ENCODE results near the gene MT2A.

MT2A gene

GRCh38 chr16:56623637-56624036, 15.3 kb downstream of the MT2A start:
- ChIA-PET CTCF (interaction anchor here (0.8 to 1.9 kb wide), 7 partner anchors 9 to 79 kb away, joined by 3 to 4 read pairs (median 3); no protein-coding TSS in a partner anchor), POLR2A (interaction anchor here (0.5 kb wide), 1 partner anchor 210 kb away, joined by 5 read pairs; no protein-coding TSS in a partner anchor)
- no peak for DNase-seq (ENCODE audit: extremely low spot score)
- TF ChIP-seq, protein P1, sequence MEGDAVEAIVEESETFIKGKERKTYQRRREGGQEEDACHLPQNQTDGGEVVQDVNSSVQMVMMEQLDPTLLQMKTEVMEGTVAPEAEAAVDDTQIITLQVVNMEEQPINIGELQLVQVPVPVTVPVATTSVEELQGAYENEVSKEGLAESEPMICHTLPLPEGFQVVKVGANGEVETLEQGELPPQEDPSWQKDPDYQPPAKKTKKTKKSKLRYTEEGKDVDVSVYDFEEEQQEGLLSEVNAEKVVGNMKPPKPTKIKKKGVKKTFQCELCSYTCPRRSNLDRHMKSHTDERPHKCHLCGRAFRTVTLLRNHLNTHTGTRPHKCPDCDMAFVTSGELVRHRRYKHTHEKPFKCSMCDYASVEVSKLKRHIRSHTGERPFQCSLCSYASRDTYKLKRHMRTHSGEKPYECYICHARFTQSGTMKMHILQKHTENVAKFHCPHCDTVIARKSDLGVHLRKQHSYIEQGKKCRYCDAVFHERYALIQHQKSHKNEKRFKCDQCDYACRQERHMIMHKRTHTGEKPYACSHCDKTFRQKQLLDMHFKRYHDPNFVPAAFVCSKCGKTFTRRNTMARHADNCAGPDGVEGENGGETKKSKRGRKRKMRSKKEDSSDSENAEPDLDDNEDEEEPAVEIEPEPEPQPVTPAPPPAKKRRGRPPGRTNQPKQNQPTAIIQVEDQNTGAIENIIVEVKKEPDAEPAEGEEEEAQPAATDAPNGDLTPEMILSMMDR (IDR thresholded peaks at IDR 0.05; ENCODE audit: control extremely low read depth, extremely low read depth, low read depth, missing control alignments): no peak

DNA sequence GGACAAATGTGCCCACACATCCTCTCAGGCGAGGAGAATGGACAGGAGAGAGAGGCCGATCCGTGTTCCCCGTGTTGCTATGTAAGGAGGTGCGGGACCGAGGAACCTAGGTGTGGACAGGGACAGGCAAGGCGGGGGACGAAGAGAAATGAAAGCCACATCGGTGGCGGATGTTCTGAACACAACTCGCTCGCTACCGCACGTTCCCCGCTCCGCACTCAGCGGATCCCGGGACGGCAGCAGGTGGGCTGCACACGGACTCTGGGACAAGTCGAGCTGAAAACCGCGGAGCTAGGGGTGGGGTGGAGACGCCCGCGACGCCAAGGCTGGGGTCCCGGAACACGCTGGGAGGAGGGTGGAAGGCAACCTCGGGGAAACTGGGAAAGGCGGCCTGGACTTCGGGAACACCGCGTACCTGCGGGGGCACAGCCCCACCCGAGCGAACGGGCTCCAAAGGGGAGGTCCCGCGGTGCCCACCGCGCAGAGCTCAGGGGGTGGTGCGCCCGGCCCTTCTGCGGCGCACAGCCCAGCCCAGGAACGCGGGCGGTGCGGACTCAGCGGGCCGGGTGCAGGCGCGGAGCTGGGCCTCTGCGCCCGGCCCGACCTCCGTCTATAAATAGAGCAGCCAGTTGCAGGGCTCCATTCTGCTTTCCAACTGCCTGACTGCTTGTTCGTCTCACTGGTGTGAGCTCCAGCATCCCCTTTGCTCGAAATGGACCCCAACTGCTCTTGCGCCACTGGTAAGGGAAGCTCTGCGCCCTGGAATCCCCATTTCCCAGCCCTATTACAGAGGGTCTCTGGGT, 17.0 kb downstream of the MT2A start, which contains the start of gene MT1E:
Gene MT1E (plus strand): TSS at position 642 of the 803 bp plus-strand sequence. CDS start 71 bp downstream, at position 713.
- ChIA-PET POLR2A (interaction anchor here (0.6 kb wide), 1 partner anchor 9 kb away, joined by 3 read pairs; no protein-coding TSS in a partner anchor), CTCF (interaction anchor here (1.2 to 1.5 kb wide), 4 partner anchors 8 to 77 kb away, joined by 3 to 4 read pairs (median 4); no protein-coding TSS in a partner anchor)
- TF ChIP-seq, protein P1 (IDR thresholded peaks at IDR 0.05; ENCODE audit: control extremely low read depth, extremely low read depth, low read depth, missing control alignments): no peak
- no peak for DNase-seq (ENCODE audit: extremely low spot score)

DNA sequence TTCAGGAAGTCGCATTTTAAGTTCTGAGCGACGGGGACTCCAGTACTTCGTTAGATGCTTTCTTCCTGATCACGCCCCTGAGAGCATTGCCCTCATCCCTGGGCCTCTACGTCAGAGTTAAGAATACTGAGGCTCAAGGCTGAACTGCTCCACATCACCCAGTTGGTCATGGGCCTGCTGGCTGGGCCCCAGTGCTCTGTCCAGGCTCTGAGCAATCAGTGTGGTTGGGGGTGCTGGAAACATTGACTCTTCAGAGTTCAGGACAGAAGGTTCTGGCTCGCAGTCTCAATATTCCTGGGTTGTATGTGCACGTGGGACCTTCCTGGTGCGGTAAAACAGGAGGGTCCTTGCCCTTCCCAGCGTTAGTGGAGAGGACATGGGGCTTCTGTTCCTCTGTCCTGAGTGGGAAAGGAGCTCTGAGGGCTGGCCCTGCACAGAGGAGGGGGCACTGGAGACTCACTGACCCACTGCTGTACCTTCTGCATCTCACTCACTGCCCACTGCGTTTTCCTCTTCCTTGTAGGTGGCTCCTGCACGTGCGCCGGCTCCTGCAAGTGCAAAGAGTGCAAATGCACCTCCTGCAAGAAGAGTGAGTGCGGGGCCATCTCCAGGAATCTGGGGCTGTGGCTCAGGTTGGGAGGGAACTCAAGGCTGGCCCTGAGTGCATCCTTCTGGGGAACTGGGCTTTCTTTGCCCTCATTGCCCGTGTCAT, 17.7 kb downstream of the MT2A start:
- TF ChIP-seq, protein P1 (IDR thresholded peaks at IDR 0.05; ENCODE audit: control extremely low read depth, extremely low read depth, low read depth, missing control alignments): no peak
- ChIA-PET POLR2A (interaction anchor here (0.6 kb wide), 1 partner anchor 9 kb away, joined by 3 read pairs; no protein-coding TSS in a partner anchor), CTCF (interaction anchor here (1.0 to 1.5 kb wide), 6 partner anchors 8 to 240 kb away, joined by 3 to 4 read pairs (median 4); no protein-coding TSS in a partner anchor)
- no peak for DNase-seq (ENCODE audit: extremely low spot score)

- ChIA-PET POLR2A (no interaction called here), CTCF (interaction anchor here (1.0 to 1.5 kb wide), 4 partner anchors 9 to 240 kb away, joined by 3 to 4 read pairs (median 3); no protein-coding TSS in a partner anchor)
- TF ChIP-seq, protein P1 (IDR thresholded peaks at IDR 0.05; ENCODE audit: control extremely low read depth, extremely low read depth, low read depth, missing control alignments): no peak
- DNase-seq (ENCODE audit: extremely low spot score): no peak
Measured at GRCh38 chr16:56626685-56627084, 18.3 kb downstream of the MT2A start.

DNA sequence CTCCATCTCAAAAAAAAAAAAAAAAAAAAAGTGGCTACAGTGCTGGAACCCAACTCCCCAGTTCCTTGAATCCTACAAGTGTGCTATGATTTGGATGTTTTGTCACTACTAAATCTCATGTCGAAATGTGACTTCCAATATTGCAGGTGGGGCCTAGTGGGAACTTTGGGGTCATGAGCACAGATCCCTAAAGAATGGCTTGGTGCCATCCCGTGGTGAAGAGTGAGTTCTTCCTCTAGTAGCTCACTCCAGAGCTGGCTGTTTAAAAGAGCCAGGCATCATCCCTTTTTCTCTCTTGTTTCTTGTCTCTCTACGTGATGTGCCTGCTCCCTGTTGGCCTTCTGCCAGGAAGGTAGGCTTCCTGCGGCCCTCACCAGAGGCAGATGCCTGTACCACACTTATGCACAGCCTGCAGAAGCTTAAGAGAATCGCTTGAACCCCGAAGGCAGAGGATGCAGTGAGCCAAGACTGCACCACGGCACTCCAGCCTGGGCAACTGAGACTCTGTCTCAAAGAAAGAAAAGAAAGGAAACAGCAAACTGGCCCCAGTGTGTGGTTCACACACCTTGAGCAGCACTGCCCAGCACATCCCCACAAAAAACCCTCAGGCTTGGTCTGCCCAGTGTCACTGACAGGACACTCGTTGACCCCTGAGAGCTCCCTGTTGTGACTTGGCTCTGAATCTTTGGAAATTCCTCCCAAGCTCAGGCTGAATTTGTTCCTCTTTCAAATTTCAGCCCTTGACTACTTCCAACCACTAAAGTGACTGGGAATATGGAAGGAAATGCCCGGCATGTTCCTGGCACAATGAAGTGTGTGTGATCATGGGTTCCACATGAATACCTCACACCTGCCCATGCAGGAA, 20.3 kb downstream of the MT2A start:
- ChIA-PET POLR2A (no interaction called here), CTCF (interaction anchor here (1.2 to 1.4 kb wide), 3 partner anchors 14 to 52 kb away, joined by 3 to 5 read pairs (median 4); no protein-coding TSS in a partner anchor)

More for the DNA sequence above, 20.3 kb downstream of the MT2A start:
- TF ChIP-seq, protein P1 (IDR thresholded peaks at IDR 0.05; ENCODE audit: control extremely low read depth, extremely low read depth, low read depth, missing control alignments): no peak
- no peak for DNase-seq (ENCODE audit: extremely low spot score)
